Measurements from ENCODE around the gene SOX3.

The SOX3 gene

GRCh38 chrX:140495739-140496138 is 9.1 kb downstream of the SOX3 start:
- no peak for DNase-seq (ENCODE audit: low read depth in 2 of 2)

- DNase-seq (ENCODE audit: low read depth in 2 of 2) = no peak
Observed at GRCh38 chrX:140492066-140492994, 12.5 kb downstream of the SOX3 start.

GRCh38 chrX:140480765-140481164 is 24.1 kb downstream of the SOX3 start:
- DNase-seq (ENCODE audit: low read depth in 2 of 2) = no peak

GRCh38 chrX:140477987-140478386 is 26.9 kb downstream of the SOX3 start:
- no peak for DNase-seq (ENCODE audit: low read depth in 2 of 2)

GRCh38 chrX:140475025-140475424 is 29.8 kb downstream of the SOX3 start:
- no peak for DNase-seq (ENCODE audit: low read depth in 2 of 2)

GRCh38 chrX:140467211-140467610 is 37.7 kb downstream of the SOX3 start:
- no peak for DNase-seq (ENCODE audit: low read depth in 2 of 2)
